GM12891 (cell line): ENCODE measurements around the gene C15orf39.

Experiments
- DNase-seq: peaks from one replicate; pipeline ENCODE4 v3.0.0; 2011; ENCODE audit warnings: low spot score; ENCODE audit not compliant: insufficient read length
- FAIRE-seq: peaks from 2 replicates; lab custom pipeline; 2011; peaks lifted over from hg19 to GRCh38; lab: Jason Lieb, UNC
- PAX5 ChIP-seq: IDR thresholded peaks from 2 replicates; pipeline ENCODE4 v1.6.1; 2011; ENCODE audit warnings: low read length, moderate library complexity, mild to moderate bottlenecking; ENCODE audit not compliant: insufficient read depth, severe bottlenecking
- POLR2A ChIP-seq: IDR thresholded peaks from 2 replicates; pipeline ENCODE4 v1.6.1; 2011; ENCODE audit warnings: low read depth, low read length, control low read depth
- POLR2AphosphoS5 ChIP-seq: IDR thresholded peaks from 2 replicates; pipeline ENCODE4 v1.6.1; 2011; ENCODE audit warnings: low read depth, low read length, control low read depth
- POU2F2 ChIP-seq: IDR thresholded peaks from 2 replicates; pipeline ENCODE4 v1.6.1; 2011; ENCODE audit warnings: low read depth, mild to moderate bottlenecking, control low read depth, low read length, moderate library complexity
- SPI1 ChIP-seq: IDR thresholded peaks from 2 replicates; pipeline ENCODE4 v1.6.1; 2011; ENCODE audit warnings: low read depth, low read length, control low read depth
- TAF1 ChIP-seq: IDR thresholded peaks from 2 replicates; pipeline ENCODE4 v1.6.1; 2011; ENCODE audit warnings: low read depth, low read length, control low read depth

Gene C15orf39

DNA sequence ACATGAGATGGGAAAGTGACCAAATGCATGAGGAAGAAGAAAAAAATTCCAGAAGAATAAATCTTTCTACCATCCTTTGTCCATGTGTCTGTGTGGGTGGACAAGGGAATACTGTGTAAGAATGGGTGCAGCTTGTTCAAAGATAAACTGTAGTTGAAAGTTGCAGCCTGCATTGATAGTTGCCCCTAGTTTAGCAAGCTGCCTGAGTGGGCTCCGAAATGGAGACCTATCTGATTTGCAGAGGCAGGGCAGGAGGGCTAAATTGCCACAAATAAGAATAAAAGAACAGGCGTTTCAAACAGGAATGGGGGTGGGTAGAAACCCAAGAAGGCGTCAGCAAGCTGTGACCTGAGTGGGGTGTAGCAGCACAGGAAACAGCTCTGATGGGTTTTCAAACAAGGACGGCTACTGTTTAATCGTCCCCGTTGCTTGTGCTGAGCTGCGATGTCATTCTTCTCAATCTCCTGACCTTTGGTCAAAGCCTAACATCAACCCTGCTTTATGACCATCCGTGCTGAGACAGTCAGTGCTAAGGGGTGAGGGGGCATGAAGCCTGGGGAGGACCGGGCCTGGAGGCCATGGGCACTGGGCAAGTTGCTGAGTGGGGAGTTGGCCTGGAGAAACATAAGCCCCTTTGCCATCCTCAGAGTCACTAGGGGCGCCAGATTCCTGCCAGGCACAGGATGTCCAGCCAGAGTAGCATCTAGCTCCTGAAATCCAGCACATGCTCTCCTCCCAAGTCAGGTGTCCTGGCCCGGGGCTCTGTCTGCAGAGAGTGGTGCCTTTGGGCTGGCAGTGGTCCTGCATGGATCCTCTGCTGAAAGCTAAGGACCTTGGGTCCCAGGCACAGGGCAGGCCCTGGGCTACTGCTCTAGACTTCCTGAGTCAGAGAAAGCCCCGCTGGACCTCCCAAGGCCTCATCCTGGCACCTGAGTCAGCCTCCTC lies 19.2 kb upstream of the C15orf39 start:
- DNase-seq: no peak
- TF ChIP-seq POU2F2 (no peak), TAF1 (no peak), PAX5 (no peak), SPI1 (no peak), POLR2A (no peak), POLR2AphosphoS5 (no peak)
- FAIRE-seq: no peak

DNA sequence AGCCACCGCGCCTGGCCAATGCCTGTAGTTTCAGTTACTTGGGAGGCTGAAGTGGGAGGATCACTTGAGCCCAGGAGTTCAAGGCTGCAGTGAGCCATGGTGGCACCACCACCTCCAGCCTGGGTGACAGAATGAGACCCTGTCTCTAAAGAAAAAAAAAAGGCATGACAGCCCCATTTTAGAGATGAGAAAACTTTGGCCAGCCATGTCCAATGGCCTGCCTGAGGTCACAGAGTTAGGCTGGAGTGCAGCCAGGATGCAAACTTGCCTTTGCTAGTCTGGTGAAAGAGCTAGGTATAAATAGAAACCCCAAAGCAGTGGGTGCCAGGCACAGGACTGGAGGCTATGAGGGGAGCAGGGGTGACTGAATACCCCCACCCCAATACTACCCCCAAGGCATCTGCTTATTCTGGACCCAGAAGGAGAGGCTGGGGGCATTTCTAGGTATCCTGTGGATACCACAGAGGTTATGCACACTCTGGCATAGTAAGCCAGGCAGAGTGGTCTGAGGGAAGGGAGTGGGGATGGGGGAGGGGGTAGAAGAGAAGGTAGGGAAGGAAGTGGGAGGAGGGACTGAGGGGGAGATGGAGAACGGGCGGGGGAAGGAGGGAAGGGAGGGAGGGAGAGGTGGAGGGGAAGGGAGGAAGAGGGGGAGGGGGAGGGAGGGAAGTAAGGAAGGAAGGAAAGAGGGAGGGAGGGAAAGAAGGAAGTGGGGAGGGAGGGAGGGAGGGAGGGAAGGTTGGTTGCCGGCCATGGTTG lies 16.2 kb upstream of the C15orf39 start:
- FAIRE-seq (no peak), DNase-seq (no peak)
- no peak for TF ChIP-seq SPI1
- TF ChIP-seq POLR2AphosphoS5: no peak
- TF ChIP-seq POU2F2: no peak
- TF ChIP-seq PAX5: no peak

DNA sequence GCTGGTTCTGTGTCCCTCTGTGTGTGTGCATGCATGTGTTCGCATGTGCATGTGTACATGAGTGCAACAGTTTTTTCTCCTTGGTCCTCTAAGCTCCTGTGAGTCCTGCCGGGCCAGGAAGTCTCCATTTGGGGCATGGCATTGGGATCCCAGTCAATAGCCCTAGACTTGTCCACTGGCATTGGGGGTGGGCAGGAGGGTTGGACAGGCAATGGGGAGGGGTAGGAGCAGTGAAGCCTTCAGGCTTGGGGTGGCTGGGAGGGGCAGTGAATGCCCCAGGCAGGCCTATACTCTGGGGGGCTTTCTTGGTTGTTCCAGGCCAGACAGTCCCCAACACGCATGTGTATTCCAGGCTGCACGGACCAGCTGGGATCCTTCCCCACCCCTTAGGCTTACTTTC lies 15.6 kb upstream of the C15orf39 start:
- DNase-seq (no peak), FAIRE-seq (no peak)
- TF ChIP-seq POU2F2: no peak
- no peak for TF ChIP-seq POLR2A
- TF ChIP-seq POLR2AphosphoS5: no peak
- no peak for TF ChIP-seq TAF1
- no peak for TF ChIP-seq SPI1

DNA sequence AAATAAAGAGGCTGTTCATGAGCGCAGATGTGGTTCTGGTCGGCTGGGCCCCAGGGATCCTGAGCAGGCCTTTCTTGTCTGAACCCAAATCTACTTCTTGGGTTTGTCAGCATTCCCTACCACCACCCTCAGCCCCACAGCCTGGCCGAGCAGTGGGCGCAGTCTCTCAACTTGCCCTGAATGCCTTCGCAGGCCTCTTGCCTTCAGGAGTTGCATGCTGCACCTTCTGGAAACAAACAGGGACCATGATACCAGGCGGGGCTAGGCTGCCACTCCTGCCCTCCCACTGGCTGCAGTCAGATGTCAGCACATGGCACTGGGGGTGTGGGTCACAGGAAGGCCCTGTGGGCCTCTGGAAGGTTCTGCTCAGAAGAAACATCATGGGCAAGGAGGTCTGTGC lies 13.2 kb upstream of the C15orf39 start:
- DNase-seq: no peak
- FAIRE-seq: no peak
- TF ChIP-seq SPI1 (no peak), TAF1 (no peak), PAX5 (no peak), POU2F2 (no peak), POLR2AphosphoS5 (no peak), POLR2A (no peak)

DNA sequence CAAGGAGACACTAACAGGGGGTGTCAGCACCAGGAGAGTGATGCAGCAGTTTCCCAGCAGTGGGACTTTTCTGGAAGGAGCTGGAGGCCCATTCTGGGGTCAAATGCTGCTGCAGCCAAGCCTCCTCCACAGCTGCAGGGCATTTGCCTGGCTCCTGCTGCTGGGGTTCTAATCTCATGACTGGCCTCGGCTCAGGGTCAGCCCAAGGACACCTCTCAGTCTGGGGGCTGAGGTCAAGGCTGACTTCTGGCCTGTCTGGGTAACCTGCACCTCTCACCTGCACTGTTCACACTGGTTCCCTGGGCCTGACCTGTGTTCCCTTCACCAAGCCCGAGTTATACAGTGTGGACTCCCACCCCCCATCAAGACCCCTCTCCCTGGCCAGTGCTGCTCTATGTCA lies 10.4 kb upstream of the C15orf39 start:
- no peak for TF ChIP-seq POLR2A
- TF ChIP-seq SPI1: no peak
- TF ChIP-seq POU2F2: no peak
- no peak for TF ChIP-seq PAX5
- no peak for TF ChIP-seq POLR2AphosphoS5
- no peak for TF ChIP-seq TAF1
- DNase-seq: no peak
- FAIRE-seq: no peak

DNA sequence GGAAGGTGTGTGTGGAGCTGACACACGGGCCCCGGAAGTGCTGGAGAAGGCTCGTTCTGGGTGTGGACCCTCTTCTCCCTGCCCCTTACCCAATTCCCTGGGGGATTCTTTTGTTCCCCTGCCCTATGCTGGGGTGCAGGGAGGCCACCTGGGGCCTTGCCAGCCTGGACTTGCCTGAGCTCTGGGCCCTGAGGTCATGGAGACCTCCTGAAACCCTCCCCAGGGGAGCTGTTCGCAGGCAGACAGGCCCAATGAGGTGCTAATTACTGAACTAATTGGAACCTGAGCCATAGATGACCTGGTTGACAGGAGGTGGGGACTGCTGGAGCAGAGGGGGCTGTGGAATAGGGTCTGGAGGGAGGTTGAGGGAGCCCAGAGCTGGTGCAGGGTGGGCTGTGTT lies 9.4 kb upstream of the C15orf39 start:
- TF ChIP-seq SPI1 (no peak), POLR2AphosphoS5 (no peak), PAX5 (no peak), TAF1 (no peak)
- FAIRE-seq (no peak), DNase-seq (no peak)

DNA sequence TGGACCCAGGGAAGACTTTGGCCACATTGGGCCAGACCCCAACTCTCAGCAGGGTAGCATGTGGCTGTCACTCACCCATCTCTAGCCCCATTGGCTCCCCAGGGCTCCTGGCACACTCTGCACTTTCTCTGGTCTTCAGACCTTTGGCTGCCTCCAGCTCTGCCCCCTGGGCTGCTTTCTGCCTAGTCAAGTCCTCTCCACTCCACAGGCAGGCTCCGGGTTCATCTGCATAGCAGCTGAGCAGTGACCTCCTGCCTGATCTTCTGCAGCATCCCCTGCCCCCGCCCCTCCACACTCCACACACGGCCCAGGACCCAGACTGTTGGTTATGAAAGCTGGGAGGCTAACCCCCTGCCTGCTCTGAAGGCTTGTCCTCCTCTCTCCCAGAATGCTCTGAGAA lies 8.4 kb upstream of the C15orf39 start:
- no peak for TF ChIP-seq SPI1
- TF ChIP-seq TAF1: no peak
- TF ChIP-seq POLR2A: no peak
- FAIRE-seq (no peak), DNase-seq (no peak)

DNA sequence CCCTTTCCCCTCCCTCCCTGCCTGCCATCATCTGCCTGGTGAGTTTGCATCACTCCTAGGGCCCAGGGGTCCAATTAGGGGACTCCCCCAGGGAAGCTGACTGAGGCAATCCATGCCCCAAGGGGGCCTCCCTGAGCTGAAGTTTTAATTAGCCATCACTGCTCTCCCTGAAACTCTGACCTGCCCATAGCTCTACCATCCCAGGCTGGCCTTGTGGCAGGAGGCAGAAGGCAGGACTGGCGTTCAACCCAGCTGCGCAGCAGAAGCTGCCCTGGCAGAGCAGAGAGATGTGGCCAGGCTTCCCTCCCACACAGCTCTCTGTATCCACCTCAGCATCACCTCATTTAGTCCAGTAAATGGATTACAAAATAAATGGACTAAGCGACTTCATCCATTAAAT lies 7.7 kb upstream of the C15orf39 start:
- DNase-seq: no peak
- TF ChIP-seq TAF1 (no peak), SPI1 (no peak), PAX5 (no peak), POLR2AphosphoS5 (no peak), POLR2A (no peak), POU2F2 (no peak)
- FAIRE-seq: no peak

DNA sequence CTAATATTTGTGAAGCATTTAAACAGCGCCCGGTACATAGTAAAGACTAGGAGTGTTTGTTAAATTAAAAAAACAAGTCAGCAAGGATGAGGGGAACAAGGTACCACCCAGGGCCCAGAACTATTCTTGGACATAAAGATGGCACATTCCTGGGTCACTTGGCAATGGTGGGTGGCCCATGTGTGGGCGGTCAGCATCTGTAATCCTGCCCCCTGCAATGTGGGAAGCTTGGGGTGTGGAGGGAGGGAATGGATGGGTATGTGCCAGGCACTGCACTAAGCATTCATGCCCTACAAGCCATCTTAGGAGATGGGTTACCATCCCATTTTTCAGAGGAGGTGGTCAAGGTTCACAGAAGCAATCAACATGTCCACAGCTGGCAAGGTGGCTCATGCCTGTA lies 7.3 kb upstream of the C15orf39 start:
- no peak for DNase-seq
- TF ChIP-seq SPI1 (no peak), POLR2AphosphoS5 (no peak), PAX5 (no peak), TAF1 (no peak), POLR2A (no peak), POU2F2 (no peak)
- no peak for FAIRE-seq
